NK-92 (cell line): Measurements from ENCODE around the gene PRSS22.

Experiments used
- DNase-seq: peaks from one replicate; lab custom pipeline; 2025; ENCODE audit not compliant: unreplicated experiment; lab: John Stamatoyannopoulos, UW

PRSS22 gene

DNA sequence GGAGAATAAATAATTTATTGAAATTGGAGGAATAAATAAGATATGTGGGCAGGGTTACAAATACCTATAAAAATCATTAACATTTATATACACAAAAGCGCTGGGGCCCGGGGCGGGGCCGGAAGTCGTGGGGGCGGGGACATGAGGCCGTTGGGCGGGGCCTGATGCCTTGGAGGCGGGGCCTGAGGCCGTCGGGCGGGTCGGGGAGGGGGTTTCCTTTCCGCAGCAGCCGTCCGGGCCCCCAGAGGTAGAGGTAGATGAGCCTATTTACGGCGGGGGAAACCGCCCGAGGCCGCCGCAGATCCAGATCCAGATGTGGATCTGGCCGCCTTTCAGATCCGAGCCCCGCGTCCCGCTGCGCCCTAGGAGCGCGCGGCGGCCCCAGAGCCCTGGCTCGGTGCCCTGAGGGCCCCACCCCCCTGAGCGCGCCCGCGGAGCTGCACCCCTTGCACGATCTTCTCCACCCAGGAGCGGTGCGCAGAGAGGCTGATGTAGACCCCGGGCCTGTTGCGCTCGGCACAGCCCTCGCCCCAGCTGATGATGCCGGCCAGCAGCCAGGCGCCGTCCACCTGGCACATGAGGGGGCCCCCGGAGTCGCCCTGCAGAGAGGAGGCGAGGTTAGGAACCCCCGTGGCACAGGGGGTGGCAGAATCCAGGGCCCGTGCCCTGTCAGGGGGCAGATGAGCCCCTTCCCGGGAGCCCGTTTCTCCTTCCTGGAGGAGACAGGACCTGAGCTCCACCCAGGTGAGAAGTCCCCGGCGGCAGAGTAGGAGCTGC lies 5.1 kb downstream of the PRSS22 start:
- DNase-seq, result no peak

GRCh38 chr16:2852003-2852730 lies 5.8 kb downstream of the PRSS22 start:
- no peak for DNase-seq

DNA sequence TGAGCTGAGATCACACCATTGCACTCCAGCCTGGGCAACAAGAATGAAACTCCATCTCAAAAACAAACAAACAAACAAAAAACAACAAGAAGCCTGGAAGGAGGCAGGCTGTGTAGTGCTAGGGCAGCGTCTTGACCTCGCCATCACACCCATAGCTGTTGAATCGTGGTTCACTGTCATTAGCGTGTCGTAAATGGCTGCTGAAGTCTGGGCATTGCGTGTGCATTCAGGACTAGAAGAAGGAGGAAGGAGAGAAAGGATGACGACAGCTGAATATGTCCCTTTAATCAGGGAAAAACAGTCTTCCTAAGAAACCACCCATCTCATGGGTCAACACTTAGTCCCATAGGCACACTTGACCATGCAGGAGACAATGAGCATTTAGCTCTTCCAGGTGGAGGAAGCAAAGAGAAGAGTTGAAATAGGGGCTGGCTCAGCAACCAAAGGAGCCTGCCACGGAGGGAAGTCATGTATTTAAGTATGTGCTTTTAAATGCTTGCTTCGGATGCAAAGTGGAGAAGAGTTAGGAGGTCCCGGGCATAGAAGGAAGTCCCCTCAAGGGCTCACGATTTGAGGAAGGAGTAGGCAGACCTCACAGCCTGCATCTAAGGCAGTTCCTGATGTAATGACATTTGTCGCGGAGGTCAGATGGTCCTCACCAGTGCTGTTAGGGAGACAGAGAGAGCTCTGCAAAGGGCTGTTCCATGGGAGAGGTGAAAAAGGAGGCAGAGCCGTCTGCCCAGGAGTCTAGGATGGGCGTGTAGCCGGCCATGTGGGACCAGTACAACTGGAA lies 8.8 kb downstream of the PRSS22 start:
- no peak for DNase-seq

DNA sequence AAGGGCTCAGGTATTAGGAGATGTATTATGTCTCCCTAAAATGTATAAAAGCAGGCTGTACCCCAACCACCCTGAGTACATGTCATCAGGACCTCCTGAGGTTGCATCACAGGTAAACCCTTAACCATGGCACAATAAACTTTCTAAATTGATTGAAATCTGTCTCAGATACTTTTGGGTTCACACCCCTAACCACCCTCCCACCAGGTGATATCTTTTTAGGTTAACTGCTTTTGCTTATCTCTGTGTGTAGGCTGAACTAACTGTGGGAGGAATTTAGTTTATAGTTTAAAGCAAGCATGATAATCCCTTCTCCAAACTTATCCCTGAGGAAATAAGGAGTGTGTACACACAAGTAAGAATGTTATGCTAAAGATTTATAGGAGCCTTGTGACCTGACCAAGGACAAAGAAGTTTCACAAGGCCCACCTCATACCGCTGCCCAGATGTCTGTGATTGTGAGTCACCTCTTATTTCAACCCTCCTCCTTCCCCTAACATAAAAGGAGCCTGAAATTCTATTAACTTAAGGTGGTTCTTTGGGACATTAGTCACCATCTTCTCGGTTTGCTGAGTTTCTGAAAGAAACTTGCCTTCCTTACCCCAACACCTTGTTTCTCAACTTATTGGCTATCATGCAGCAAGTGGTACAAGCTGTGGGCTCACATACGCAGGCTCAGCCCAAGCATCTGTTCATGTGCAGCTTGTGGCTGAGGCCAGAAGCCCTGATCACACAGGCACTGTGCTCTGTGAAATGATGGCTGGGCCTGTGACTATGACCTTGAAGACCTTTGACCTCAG lies 11.3 kb downstream of the PRSS22 start:
- no peak for DNase-seq

GRCh38 chr16:2845116-2845515 lies 12.9 kb downstream of the PRSS22 start:
- DNase-seq, result no peak

DNA sequence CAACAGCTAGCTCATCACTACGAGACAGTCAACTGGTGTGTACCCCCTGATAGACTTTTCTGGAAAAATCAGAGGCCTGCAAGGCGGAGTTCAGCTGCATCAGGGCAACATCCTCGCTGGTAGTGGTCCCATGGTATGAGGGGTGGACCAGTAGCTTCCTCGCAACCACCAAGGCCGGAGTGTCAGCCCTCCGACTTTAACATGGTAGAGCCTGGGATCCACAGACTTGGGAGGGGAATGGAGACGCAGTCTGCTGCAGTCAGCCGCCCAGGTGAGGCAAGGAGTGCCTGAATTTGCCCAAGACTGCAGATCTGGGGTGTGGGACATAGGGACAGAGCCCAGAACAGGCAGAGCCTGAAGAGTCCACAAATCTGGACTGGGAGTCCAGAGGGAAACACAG lies 14.4 kb downstream of the PRSS22 start:
- no peak for DNase-seq

DNA sequence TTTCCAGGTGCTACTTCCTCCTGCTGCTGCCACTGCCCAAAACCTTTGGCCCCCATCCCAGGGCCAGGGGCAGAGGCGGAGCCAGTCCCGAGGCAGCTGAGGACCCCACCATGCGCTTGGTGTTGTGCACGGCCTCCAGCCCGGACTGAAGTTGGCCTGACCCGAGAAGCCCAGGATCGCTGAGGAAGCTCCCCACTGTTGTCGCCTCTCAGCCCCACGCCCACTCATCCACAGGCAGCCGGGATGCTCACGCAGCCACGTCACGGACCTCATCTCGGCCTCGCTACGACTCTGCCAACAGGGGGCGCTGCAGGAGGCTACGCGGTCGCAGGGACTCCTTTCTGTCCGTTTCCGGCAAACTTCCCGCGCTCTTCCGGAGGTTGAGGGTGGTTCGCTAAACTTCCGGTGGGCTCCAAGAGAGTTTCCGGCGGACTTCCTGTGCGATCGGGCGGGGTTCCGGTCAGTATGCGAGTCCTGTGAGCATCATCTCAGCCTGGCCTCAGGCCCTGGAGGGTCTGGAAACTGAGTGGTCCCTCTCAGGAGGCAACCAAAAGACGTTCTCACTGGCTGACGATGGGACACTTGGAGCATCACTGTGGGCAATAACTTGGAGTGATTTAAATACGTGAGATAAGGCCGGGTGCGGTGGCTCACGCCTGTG lies 15.5 kb downstream of the PRSS22 start:
- no peak for DNase-seq

- DNase-seq, result no peak
These were observed 16.2 kb downstream of the PRSS22 start for GRCh38 chr16:2841606-2842339.

DNA sequence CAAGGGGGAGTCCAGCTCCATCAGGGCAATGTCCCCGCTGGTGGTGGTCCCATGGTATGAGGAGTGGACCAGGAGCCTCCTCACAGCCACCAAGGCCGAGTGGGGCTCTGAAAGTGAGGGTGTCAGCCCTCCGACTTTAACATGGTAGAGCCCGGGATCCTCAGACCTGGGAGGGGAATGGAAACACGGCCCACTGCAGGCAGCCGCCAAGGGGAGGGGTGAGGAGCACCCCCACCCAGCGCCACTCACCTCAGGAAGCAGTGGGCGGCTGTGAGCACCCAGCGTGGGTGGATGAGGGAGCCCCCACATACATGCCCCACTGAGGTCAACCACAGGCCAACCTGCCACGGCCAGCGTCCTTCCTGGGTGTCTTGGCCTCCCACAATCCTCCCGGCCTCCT lies 17.1 kb downstream of the PRSS22 start:
- no peak for DNase-seq

GRCh38 chr16:2839650-2840450 lies 18.1 kb downstream of the PRSS22 start:
- no peak for DNase-seq

DNA sequence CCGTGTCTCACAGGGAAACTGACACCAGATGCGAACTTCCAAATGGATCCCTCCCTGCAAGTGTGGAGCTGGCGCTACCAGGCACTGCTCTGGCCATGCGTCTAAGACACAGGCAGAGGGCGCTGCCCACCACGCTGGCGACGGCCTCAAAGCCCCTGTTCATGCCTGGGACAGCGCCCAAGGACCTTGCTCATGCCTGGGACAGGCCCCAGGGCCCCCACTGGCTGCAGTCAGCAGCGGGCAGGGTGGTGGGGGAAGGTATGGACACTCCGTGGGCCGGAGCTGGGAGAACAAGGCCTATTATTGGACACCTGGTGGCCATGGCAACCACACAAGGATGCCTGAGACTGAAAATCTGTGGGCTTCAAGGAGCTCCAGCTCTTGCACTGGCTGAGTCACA lies 19.0 kb downstream of the PRSS22 start:
- DNase-seq, result no peak

GRCh38 chr16:2836646-2837508 lies 21.1 kb downstream of the PRSS22 start:
- no peak for DNase-seq

- no peak for DNase-seq
These were observed 22.1 kb downstream of the PRSS22 start for GRCh38 chr16:2835638-2836493.

- DNase-seq, result no peak
These were observed 23.0 kb downstream of the PRSS22 start for GRCh38 chr16:2834968-2835367.

GRCh38 chr16:2833776-2834175 lies 24.2 kb downstream of the PRSS22 start:
- DNase-seq, result no peak

DNA sequence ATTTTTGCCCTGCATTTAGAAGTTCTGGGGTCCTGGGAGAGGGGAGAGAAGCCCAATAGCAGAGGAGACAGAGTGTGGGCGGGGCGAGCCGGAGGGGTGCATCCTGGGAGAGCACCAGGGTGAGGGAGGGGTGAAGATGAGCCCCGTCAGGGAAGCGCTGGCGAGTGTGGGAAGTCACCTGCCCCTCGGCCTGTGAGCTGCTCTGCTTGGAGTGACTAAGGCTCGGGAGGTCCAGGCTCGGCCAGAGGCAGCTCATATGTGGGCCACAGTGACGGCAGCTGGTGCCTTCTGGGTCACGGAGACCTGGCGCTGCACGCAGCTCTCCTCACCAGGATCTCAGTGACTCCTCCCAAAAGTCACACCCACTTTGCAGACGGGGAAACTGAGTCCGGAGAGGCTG lies 26.8 kb downstream of the PRSS22 start:
- no peak for DNase-seq

GRCh38 chr16:2830355-2830695 lies 27.6 kb downstream of the PRSS22 start:
- no peak for DNase-seq
